A549 treated with Hydrocortisone at 1 μM for 4 hours (cell line): ENCODE measurements around the gene CCSER1. TPM values are rescaled to one million over a fixed set of nuclear protein-coding genes. Genes with fewer than 3 reads are reported as not detected.

Source experiments
- total RNA-seq: library from RNA; stranded (reverse); fragments of 200-300 nt; extraction: Qiagen RNA extraction; gene quantifications from 5 replicates; pipeline ENCODE4 v1.2.3, GENCODE V29; 2022

CCSER1 gene
- not detected in 5 replicates for total RNA-seq

GRCh38 chr4:90127223-90127705 lies at the start of gene CCSER1:
Gene CCSER1 (plus strand): TSS chr4:90127394.

Other genes starting within 250 kb of the CCSER1 start
- not detected in 5 replicates for gene MMRN1, start 232.5 kb upstream of the CCSER1 start, total RNA-seq